Vagina (tissue), 2 donors: Measurements from ENCODE around the gene CMTM4. TPM values are rescaled to one million over a fixed set of nuclear protein-coding genes. Genes with fewer than 3 reads are reported as not detected.

Experiments
- DNase-seq, 2 donors: peaks; one replicate each; pipeline ENCODE4 v3.0.0-alpha.2; 2017; ENCODE audit errors: extremely low spot score in 2 of 2
- H3K27ac ChIP-seq: fragments of 200-600 bp; sonication (generic); one replicate; pipeline ENCODE4 v1.5.1; 2019
- H3K27me3 ChIP-seq: fragments of 200-600 bp; sonication (generic); one replicate; pipeline ENCODE4 v1.5.1; 2019
- H3K36me3 ChIP-seq, 2 donors: fragments of 200-600 bp; sonication (generic); one replicate each; pipeline ENCODE4 v1.5.1; 2017 to 2019
- H3K4me1 ChIP-seq: fragments of 200-600 bp; sonication (generic); one replicate; pipeline ENCODE4 v1.5.1; 2019
- H3K4me3 ChIP-seq, 2 donors: fragments of 200-600 bp; sonication (generic); 1 replicate in 1 of 2; 2 replicates in 1 of 2; pipeline ENCODE4 v1.5.1; 2016 to 2019
- H3K9me3 ChIP-seq: fragments of 200-600 bp; sonication (generic); one replicate; pipeline ENCODE4 v1.5.1; 2019
- POLR2AphosphoS5 ChIP-seq, 2 donors: sonication (generic); formaldehyde crosslinking; IDR thresholded peaks; one replicate each; pipeline ENCODE4 v1.9.0; 2017; ENCODE audit warnings: antibody characterized with exemption in 2 of 2, mild to moderate bottlenecking in 2 of 2, low read depth in 1 of 2; ENCODE audit not compliant: insufficient read depth in 1 of 2
- intact Hi-C: fragments of 100-400 bp; cut with DNase I; formaldehyde crosslinking; loops from one replicate; pipeline ENCODE4 v1.15.1; 2023
- small RNA-seq: library from RNA; depleted of rRNA; stranded (forward); fragments of <200 nt; gene quantifications from one replicate; pipeline ENCODE3, GENCODE V24; 2016
- total RNA-seq: library from RNA; depleted of rRNA; stranded (reverse); fragments of >200 nt; gene quantifications from one replicate; pipeline ENCODE4 v1.2.3, GENCODE V29; 2016
- TF ChIP-seq, protein P1 (sequence below), 3 experiments: fragments of 450-650 bp in 2 of 3; fragments of 200-600 bp in 1 of 3; sonication (generic) in 1 of 3; IDR thresholded peaks; one replicate each; pipeline ENCODE4 v1.5.1; 2017 to 2019; ENCODE audit warnings: antibody characterized with exemption in 3 of 3, mild to moderate bottlenecking in 2 of 3, moderate library complexity in 2 of 3

Gene CMTM4
- total RNA-seq, 1 donor from 2014 or later: 15.7 TPM

DNA sequence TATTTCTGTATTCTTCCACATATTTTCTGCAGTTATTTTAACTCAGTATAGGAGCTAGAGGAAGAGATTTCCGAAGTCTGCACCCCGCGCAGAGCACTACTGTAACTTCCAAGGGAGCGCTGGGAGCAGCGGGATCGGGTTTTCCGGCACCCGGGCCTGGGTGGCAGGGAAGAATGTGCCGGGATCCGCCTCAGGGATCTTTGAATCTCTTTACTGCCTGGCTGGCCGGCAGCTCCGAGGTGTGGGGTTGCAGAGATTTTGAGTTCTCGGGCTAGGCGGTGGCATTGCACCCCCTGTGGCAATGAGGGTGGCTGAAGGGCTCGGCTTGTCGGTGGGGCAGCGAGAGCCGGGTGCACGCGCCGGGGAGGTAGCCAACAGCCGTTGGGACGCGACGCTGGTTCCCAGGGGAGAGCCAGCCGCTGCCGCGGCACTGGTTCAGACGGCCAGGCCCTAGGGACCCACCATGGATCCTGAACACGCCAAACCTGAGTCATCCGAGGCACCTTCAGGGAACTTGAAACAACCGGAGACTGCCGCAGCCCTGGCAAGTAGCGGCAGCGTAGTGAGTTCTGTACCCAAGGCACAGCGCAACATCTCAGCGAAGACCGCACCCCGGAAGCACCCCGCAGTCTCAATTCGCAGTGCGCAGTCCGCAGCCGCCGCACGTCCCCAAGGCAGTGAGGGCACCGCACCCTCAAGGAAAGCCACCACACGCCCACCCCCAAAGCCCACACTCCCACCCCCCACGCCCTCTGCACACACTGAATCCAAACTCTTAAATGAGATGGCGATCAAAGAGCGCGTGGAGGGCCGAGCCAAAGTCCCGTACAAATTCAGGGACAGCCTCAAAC, 130.3 kb downstream of the CMTM4 start, which contains the start of gene CMTM1:
CMTM1 (plus strand) TSS at position 389 of the 851 bp plus-strand sequence; CDS start at position 464, 75 bp downstream.
- intact Hi-C loops: no loop called here
- no peak within 1 kb of the TSS for H3K27ac ChIP-seq
- H3K4me1 ChIP-seq: no peaks in the 10 kb centered on the region
- H3K36me3 ChIP-seq: peaks cover 0 to 10% of the 10 kb centered on the region in 2 donors
- no peaks in the 10 kb centered on the region for H3K9me3 ChIP-seq
- H3K27me3 ChIP-seq: no peaks in the 10 kb centered on the region
- no peak within 1 kb of the TSS for H3K4me3 ChIP-seq
- no peak for TF ChIP-seq POLR2AphosphoS5 (IDR thresholded peaks at IDR 0.05; ENCODE audit: insufficient read depth in 1 of 2, low read depth in 1 of 2)
- TF ChIP-seq, protein P1, sequence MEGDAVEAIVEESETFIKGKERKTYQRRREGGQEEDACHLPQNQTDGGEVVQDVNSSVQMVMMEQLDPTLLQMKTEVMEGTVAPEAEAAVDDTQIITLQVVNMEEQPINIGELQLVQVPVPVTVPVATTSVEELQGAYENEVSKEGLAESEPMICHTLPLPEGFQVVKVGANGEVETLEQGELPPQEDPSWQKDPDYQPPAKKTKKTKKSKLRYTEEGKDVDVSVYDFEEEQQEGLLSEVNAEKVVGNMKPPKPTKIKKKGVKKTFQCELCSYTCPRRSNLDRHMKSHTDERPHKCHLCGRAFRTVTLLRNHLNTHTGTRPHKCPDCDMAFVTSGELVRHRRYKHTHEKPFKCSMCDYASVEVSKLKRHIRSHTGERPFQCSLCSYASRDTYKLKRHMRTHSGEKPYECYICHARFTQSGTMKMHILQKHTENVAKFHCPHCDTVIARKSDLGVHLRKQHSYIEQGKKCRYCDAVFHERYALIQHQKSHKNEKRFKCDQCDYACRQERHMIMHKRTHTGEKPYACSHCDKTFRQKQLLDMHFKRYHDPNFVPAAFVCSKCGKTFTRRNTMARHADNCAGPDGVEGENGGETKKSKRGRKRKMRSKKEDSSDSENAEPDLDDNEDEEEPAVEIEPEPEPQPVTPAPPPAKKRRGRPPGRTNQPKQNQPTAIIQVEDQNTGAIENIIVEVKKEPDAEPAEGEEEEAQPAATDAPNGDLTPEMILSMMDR (IDR thresholded peaks at IDR 0.05): no peak
- peak in 1 of 2 donors; percentile 49 for DNase-seq

Small RNA genes within 50 kb of the gene (small RNA-seq; reads per million reads assigned to genes)
- gene CKLF-CMTM1: not detected

Other genes starting within 250 kb of the CMTM4 start
- 43.2 TPM for gene TK2, start 146.6 kb downstream of the CMTM4 start, total RNA-seq
- 52.3 TPM for gene CKLF, start 144.2 kb downstream of the CMTM4 start, total RNA-seq
- not detected for gene CMTM1, start 130.3 kb downstream of the CMTM4 start, total RNA-seq
- gene CMTM2, start 117.3 kb downstream of the CMTM4 start, total RNA-seq: not detected
- gene CMTM3, start 92.0 kb downstream of the CMTM4 start, total RNA-seq: 47.9 TPM
- gene DYNC1LI2, start 54.9 kb upstream of the CMTM4 start, total RNA-seq: 149 TPM
- gene TERB1, start 104.8 kb upstream of the CMTM4 start, total RNA-seq: not detected
- gene NAE1, start 134.2 kb upstream of the CMTM4 start, total RNA-seq: 30.0 TPM
- gene CA7, start 147.7 kb upstream of the CMTM4 start, total RNA-seq: not detected
- 14.0 TPM for gene PDP2, start 183.8 kb upstream of the CMTM4 start, total RNA-seq
- 0.25 TPM for gene CDH16, start 222.1 kb upstream of the CMTM4 start, total RNA-seq
- 49.1 TPM for gene RRAD, start 228.8 kb upstream of the CMTM4 start, total RNA-seq
- 105 TPM for gene CIAO2B, start 237.7 kb upstream of the CMTM4 start, total RNA-seq
- 55.7 TPM for gene CES2, start 238.8 kb upstream of the CMTM4 start, total RNA-seq